ENCODE data around the gene MUC2. TPM values are rescaled to one million over a fixed set of nuclear protein-coding genes. Genes with fewer than 3 reads are reported as not detected.

Gene MUC2
- total RNA-seq, 1 donor from 2014 or later: 1.8 TPM

DNA sequence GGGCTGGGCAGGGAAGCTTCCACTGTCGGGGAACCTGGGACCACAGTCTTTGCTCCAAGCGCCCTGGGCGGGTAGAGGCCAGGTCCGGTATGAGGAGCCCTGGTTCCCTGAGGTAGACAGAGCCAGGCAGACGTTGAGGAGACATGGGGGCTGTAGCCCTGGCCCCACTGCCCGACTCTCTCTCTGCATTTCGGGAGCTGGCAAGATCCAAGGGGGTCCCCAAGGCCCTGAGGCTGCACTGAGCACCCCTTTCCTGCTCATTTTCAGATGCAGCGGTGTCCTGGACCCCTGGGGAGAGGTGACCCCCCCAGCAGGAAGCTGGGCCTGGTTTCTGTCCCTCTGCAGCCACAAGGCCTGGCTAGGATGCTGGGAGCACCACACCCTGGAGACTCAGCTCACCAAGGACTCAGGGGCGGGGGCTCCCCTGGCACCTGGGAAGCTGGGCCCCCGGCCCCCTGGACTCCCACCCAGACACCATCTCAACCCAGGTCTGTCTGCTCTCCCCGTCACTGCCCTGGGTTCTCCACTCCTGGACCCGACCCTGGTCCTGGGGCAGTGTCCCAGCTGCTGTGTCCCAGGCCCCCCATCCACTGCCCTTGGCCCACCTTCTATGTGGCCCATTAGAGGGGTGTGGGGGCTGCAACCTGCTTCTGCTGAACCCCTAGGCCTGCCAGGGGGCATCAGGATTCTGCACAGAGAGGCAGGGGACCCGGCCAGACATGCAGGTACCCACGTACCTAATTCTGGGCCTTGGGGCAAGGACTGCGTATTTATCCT, 23.1 kb upstream of the MUC2 start:
- DNase-seq: no peak

DNA sequence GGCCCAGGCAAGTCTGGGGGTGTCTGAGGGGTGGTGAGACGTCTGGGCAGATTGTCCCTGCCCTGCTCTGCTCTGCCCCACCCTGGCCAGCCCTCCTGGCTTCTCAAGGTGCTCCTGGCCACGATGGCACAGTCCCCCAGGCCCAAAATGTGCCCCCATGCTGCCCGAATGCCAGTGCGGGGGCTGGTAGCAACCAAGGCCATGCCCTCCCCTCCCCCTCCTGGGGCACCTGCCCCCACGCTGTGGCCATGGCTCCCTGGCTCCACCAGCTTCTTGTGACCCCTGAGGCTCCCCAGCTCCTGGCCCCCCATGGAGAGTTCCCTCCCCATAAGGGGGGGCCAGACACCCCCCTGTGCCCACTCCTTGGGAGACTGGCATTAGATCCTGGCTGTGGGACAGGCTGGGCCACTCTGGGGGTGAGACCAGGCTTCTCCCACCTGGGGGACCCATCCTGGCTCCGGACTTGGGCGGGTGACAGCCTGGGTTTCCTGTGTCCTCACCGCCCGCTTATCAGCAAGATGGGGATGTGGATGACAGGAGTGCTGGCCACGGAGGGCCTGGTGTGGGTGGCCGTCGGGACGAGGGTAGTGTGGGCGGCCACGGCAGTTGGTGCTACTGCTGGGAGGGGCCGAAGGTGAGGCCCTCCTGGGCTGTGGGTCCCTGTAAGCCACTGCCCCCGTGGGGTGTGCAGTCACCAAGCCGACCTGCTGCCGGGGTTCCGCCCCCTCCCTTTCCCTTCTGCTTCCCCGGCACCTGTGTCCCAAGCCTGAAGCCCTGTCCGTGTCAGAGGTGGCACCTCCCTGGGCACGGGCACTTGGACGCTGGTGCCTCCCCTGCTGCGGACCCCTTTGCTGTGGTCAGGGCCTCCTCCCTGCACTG, 22.3 kb upstream of the MUC2 start:
- no peak for DNase-seq

DNA sequence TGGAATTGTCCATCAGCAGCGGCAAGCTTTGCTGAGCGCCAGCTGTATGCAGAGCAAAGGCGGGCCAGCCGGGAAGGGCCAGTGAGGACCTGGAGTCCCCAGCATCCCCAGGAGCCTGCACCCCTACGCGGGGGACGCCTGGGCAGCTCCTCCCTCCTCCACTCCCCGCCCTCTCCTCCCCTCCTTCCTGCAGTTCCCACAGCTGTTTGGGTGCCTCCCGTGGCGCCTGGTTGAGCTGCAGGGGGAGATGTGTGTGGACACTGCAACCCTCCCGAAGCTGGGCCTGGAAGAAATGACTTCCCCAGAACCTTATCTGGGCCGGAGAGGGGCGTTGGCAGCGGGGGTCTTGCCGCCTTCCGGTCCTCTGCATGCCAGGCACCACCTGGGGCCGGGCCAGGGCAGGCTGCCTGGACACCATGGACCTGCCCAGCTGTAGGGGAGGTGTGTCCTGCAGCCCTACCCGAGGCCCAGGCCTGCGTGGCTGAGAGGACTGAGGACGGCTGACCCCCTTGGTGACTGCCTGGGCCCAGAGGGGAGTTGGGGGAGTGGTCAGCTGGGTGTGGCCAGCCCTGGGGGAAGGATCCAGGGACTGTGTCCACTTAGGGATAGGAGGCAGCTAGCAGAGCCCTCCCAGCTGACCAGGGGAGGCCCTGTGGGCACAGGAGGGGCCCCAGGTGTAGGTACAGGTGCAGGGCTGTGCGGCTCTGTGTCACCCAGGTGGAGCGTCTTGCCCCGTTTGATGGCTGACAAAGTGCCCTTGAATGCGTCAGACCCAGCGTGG, 21.4 kb upstream of the MUC2 start:
- DNase-seq: no peak

DNA sequence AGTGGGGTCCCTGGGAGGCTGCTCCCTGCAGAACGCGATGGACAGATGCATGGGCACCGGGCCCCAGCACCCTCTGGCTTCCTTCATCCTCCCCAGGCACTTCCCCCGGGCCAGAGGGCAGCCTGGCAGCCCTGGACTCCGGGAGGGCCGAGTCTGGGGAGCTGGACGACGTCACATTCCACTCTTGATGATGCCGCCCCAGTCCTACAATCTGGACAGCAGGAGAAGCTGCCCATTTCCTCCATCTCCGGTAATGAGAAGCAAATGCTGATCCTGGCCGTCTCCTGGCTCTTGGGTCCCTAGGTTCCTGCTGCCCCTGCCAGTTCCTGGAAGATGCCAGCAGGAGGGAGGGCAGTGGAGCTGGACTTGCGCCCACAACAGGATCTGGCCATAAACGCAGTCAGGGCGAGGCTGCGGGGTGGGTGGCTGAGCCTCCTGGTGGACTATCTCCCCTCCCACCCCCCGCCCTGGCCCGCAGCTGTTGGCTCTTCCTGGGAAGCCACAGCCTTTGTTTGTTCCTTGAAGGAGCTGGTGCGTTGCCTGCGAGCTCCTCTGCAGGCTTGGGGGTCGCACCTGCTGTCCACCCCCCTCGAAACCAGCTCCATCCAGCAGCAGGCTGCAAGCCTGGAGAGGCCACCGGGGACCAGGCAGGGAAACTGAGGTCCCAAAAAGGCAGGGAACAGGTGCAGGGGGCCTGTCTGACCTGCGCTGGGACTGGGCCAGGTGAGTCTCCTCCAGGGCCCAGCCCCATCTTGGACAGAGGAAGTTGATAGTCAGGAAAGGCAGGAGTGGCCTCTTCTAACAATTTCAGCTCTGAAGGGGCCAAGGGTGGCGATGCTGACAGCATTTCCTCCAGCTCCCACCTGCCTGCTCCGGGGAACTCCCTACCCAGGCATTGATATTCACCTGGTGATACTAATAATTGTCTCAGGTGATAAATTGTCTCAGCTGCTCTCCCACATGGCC, 20.2 kb upstream of the MUC2 start:
- peak; percentile 70 for DNase-seq

DNA sequence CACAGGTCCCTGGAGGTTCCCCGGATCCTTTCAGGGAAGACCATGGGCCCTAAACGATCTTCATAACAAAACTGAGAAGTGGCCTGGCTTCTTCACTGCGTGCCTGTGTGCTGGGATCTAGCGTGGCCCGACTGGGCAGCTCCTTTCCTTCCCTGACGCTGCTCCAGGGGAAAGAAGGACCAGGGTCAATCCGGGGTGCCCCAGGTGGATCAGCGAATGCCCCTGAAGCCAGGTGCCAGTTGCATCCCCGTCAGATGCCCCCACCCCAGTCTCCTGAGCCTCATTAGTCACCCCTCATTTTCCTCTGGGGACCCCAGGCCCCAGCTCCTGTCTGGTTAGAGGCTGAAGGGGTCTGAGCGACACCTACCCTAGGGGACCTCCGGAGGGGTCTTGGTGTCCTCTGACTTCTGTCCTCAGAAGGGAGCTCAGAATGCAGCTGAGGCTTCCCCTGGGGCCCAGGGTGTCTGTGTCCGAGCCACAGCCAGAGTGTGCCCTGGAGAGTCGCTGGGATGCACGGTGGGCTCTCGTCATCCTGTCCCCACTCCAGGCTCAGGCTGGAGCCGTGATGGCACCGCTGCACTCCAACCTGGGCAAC, 19.5 kb upstream of the MUC2 start:
- DNase-seq: no peak

DNA sequence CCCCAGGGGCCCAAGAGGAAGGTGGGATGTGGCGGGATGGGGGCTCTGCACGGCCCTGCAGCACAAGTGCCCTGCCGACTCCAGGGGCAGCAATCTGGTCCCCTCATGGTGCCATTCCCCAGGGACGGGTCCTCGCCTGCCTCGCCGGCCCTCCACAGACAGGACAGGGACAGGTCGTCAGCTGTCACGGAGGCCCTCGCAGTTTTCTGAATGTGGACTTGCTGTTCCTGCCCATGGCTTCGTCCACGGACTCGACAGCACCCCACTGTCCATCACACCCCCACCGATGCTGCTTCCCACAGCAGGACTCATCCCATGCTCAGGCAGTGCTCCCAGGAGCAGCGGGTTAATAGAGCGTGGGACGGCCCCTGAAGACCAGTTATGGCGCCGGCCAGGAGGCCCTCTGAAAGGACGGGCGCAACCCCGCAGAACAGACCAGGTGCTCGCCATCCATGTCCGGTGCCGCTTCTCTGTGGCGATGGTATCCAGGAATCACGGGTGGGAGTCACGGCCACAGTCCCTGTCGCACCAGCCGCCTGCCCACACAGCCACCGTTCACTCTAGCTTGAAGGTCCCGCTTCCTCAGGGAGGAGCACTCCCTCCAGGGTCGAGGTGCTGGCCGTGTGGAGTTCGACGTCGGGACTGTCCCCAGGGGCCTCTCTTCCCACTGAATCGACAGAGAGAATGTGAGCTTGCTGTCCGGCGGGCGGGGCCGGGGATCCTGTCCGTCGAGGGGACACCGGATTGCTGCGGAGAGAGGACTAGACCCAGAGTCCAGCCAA, 18.5 kb upstream of the MUC2 start:
- no peak for DNase-seq

DNA sequence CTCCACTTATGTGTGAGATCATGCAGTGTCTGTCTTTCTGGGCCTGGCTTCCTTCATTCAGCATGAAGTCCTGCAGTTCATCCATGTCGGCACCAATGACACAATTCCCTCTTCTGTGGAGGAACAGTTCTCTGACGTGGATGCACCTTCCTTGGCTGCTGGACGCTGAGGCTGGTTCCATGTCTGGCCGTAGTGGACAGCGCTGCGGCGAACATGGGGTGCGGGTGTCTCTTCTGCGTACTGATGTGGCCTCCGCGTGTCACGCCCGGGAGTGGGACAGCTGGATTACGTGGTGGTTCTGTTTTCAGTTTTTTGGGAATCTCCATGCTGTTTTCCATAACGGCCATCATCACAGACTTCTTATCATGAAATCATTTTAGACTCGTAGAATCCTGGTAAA, 16.9 kb upstream of the MUC2 start:
- no peak for DNase-seq

DNA sequence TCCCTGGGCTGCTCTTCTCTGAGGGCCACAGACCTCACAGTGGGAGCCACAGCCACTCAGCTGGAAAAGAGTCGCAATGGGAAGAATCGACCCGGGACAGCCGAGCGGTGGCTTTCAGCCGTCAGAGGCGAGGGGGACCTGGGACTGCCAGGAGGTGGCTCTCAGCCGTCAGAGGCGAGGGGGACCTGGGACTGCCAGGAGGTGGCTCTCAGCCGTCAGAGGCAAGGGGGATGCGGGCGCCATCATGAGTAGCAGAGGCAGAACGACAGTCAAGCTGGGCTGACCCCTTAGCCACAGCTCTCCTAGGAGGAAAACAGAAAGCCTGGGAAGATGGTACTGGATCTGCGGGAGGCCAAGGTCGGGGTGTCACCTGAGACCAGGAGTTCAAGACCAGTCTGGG, 14.9 kb upstream of the MUC2 start:
- no peak for DNase-seq

DNA sequence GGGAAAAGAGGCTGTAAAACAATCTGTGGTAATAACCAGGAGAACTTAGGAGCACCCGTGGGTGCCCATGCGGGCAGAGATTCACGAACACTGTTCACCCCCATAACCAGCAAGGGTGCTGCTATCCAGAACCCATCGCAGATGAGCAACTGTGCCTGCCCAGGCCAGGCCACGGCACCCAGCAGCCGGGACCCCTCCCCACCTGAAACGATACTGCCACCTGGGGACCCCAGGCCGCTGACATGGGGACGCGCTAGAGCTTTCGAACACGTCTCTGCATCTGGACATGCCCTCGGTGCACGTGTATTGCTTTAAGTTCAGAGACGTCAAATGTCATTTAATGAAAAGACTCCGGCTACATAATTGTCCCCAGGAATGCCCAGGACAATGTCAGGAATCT, 14.3 kb upstream of the MUC2 start:
- no peak for DNase-seq

DNA sequence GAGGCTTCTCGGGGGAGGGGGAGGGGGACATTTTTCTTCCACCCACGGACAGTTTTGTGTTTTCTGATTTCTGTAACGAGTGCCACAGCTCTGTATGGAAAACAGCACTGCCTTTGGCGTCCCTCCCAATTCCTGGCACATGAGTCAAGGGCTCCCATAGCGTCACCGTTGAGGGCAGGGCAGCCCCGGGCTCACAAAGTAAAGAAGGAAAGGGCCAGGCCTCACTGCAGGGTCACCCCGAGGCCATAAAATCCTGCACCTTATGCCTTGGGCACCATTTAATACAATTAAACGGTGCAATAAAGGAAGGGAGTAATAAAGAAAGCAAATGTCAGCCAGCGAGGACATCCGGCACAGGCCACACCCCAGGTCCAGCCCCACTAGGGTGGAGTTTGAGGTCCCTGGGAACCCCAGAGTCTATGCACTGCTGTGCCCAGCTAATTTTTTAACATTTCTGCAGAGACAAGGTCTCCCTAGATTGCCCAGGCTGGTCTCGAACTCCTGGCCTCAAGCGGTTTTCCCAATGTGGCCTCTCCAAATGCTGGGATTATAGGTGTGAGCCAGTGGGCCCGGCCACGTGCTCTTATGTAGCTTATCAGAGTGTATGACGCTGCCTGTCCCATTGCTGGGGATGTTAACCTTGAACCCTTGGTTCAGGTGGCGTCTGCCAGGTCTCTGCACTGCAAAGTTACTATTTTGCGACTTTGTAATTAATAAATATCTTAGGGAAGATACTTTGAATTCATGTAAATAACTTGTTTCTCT, 13.6 kb upstream of the MUC2 start:
- DNase-seq: no peak

DNA sequence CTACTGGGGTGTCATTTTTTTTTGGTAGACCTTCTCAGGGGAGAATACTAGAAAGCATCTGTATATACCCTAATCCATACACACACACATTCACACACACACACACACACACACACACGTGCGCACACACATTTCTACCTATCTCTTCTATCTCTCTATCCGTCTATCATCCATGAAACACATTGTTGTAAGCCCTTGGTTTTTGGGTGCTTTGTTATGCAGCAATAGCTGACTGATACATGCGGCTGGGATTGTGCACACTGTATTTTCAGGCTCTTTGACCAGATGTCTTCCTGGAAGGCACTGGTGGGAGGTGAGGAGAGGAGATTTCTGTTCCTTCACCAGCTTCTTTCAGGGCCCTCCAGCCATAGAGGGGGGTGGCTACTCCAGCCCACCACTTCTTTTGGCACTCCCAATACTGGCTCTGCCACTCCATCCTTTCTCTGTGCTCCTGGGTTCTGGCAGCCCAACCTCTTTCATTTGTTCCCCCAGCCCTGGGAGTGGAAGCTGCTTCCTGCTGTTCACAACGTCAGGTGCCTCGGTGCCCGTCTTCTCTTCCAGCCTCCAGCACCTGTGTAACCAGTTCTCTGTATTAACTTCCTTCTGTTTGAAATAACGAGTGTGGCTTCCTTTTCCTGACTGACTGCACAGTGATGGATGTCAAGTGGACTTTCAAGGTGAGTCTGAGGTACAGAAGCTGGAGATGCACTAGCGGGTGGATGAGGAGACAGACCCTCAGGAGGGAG, 12.4 kb upstream of the MUC2 start:
- no peak for DNase-seq

DNA sequence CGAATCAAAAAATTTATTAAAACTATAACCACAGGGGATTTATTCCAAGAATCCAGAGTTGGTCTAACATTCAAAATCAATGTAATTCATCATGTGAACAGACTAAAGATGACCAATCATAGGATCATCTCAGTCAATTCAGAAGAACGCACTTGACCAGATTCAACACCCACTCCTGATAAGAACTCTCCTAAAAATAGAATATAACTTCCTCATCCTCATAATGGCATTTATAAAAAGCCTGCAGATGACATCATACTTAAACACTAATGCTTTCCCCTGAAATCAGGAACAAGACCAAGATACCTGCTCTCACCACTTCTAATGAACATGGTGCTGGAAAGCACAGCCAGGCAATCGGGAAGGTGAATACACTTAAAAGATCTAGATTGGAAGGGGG, 10.5 kb upstream of the MUC2 start:
- no peak for DNase-seq

DNA sequence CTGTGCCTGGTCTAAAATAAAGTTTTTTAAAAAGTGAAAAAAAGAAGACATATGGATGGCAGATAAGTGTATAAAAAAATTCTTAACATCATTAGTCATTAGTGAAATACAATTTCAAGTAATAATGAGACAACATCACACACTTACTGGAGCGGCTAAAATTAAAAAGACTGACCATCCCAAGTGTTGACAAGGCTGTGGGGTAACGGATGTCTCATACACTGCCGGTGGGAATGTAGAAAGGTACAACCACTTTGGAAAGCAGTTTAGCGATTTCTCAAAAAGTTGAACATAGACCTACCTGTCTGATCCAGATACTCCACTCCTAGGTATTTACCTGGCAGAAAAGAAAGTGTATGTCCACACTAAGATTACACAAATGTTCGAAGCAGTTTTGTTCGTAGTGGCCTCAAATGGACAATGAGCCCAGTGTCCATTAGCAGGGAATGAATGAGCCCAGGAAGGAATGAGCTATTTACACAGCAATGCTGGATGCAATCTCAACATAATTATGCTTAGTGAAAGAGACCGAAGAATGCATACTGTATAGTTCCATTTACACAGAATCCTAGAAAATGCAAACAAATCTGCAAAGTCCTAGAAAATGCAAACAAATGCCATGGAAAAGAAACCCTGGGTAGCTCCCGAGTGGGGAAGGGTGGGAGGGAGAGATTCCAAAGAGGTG, 6.7 kb upstream of the MUC2 start:
- no peak for DNase-seq

DNA sequence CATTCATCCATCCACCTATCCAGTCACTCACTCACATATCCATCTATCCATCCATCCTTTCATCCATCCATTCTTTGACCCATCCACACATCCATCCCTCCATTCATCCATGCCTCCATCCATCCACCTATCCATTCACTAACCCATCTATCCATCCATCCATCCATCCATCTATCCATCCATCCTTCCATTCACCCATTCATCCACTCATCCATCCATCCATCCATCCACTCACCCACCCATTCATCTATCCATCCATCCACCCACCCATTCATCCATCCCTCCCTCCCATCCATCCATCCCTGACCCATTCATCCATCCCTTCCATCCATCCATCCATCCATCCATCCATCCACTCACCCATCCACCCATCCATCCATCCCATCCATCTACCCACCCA, 4.9 kb upstream of the MUC2 start:
- no peak for DNase-seq

DNA sequence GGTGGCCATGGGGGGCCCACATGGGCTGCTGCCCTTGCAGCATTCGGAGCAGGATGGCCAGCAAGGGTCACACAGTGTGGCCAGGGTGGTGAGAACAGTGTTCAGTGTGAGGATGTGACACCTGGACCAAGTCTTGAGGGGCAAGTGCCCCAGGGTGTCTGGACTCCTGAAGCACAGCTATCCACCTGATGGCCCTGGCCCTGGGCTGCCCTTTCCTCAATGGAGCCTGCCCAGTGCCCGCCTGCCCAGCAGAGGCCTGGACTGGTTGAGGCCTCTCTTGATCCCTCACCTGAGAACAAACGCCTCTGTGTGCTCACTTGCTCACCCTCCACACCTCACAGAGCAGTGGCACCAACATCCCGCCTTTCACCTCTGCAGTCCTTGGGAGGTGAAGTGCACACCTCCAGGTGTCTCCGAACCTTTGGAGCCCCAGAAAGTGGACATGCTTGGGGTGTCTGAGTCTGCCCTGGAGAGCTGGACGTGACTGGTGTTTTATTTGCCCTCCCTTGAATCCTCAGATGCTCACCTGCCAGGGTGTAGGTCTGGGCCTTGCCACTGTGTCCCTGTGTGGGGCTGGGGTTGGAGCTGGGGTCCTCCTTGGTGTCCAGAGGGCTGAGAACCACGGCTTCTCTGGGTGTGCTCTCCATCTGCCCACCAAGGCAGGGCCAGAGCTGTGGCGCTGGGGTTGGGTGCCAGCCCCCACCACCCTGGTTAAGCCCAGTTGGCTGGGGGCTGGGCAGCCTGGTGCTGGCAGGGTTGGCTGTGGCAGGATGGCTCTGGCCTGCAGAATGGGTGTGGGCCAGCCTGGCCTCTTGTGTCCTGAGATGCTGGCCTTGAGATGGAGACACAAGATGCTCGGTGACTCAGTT, 3.8 kb upstream of the MUC2 start:
- no peak for DNase-seq

DNA sequence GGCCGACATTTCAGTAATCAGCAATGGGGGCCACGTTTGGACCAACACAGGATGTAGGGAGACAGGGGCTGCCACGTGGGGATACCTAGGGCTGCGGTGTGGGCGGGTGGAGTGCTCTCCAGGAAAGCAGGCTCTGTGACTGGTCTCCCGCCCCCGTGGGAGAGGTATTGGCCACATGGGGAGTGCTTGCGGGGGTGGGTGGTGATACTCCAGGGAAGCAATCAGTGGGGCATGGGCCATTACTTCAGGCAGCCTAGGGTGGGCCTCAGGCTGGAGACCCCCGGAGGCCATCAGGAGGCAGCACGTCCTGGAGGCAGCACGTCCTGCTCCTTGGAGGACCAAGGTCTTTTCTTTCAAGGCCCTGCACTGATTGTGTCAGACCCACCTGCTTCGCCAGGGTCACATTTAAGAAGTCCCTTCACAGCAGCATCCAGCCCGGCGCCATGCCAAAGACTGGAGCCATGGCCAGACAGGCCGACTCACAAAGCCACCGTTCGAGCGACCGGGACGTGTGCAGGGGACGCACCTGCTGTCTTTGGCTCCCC, 3.0 kb upstream of the MUC2 start:
- no peak for DNase-seq
